ENCODE measurements around the gene SIK3.

SIK3 gene

GRCh38 chr11:116962108-116962507, 136.1 kb downstream of the SIK3 start:
- no peak for DNase-seq

GRCh38 chr11:116960930-116961329, 137.3 kb downstream of the SIK3 start:
- no peak for DNase-seq

GRCh38 chr11:116958246-116958645, 140.0 kb downstream of the SIK3 start:
- DNase-seq, result no peak

GRCh38 chr11:116955949-116956348, 142.3 kb downstream of the SIK3 start:
- no peak for DNase-seq

- DNase-seq, result no peak
Measured at GRCh38 chr11:116955548-116955947, 142.7 kb downstream of the SIK3 start.

DNA sequence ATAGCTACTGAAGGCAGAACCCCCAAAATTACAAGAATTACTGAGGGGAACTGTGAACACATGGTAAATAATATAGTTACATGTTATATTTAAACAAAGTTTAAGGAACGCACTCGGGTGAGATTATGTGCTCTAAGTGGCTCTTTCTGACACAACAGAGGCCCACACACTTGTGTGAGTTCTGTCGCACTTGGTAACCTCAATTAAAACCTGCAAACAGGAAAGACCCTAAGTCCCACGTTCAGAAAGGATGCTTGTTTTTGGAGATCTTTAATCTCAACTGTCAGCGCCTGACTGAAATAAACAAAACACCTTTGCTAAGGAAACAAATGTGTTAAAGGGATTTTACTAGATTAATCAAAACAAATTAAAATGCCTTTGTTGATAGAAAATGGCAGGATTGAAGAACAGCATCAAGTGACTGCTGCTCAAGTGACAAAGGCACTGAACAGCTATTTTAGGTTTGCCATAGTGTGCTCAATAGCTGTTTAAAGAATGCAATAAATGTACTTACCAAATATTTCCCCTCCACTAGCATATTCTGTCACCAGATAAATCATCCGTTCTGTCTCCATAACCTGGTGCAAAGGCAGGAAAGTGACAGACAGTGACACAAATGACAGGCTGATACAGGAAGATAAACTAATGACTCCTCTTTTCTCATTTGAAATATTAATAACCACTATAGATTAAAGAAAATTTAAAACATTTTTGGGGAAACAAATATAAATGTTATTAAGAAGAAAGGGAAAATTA, 144.5 kb downstream of the SIK3 start:
- no peak for DNase-seq

- DNase-seq, result no peak
Measured at GRCh38 chr11:116951762-116952161, 146.5 kb downstream of the SIK3 start.

GRCh38 chr11:116950210-116950609, 148.0 kb downstream of the SIK3 start:
- no peak for DNase-seq

- peak; percentile 60 for DNase-seq
Measured at GRCh38 chr11:116948391-116948790, 149.8 kb downstream of the SIK3 start.

DNA sequence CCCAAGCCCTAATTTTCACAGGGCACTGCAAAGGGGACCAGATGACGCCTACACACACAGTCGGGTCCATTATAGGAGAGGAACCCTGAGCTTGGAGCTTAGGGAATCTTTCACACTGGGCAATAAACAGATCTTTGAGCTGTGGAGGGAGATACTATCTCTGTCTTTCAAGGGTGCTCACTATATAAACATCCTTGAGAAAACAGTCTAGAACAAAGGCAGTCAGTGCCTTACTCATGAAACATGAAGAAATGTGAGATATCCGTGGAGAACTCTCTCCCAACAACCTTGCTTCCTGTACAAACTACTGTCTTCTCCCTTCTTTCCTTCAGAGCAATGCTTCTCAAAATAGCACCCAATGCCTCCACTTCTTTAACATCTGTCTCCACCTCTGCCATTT, 151.8 kb downstream of the SIK3 start:
- DNase-seq, result no peak

GRCh38 chr11:116939499-116939898, 158.7 kb downstream of the SIK3 start:
- DNase-seq, result no peak

DNA sequence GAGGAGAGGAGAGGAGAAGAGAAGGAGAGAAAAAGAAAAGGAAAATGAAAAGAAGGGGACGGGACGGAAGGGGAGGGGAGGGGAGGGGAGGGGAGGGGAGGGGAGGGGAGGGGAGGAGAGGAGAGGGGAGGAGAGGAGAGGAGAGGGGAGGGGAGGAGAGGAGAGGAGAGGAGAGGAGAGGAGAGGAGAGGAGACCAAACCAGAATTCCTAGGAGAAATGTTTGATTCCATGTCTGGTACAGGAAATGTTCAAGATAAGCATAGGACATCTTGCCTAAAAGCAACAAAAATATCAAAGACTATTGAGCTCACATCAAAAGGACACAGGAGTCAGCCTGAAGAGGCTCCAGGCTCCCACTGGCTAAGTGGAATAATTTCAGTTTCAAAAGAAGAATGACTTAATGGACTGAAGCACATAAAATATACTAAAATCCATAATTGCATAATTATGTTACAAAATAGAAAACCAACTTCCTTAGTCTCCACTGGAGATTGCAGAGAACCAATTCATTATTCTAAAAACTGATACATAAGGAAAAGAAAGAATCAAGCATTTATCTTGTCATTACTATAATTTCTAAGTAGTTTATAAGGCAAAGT, 159.7 kb downstream of the SIK3 start:
- DNase-seq, result no peak

DNA sequence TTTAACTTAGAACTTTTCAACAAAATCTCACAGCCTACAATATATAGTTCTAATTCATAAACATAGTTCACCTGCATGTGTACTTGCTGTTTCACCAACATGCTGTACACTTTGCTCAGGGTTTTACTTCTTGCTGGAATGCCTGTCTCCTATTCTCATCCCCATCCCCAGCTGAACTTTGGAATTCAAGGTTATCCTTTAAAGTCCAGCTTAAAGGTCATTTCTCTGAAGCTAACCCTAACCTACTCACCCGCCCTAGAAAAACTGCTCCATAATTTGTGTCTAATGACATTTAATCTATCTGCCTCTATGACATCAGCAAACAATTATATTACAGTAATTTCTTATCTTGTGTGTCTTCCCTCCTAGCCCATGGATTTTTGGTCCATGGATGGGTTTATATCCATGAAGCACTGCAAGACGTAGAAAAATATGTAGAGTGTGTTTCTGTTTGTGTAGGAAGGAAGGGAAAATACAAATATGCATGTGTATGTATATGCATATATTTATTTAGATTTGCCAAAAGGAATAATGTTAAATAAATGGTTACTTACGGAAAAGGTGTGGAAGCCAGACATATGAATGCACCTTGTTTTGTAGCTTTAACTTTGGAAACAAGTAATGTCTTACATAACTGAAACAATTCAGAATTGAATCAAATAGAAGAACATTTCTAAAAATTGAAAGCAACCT, 161.3 kb downstream of the SIK3 start:
- no peak for DNase-seq

GRCh38 chr11:116935514-116935913, 162.7 kb downstream of the SIK3 start:
- DNase-seq, result no peak

- DNase-seq, result no peak
Measured at GRCh38 chr11:116935089-116935488, 163.1 kb downstream of the SIK3 start.

DNA sequence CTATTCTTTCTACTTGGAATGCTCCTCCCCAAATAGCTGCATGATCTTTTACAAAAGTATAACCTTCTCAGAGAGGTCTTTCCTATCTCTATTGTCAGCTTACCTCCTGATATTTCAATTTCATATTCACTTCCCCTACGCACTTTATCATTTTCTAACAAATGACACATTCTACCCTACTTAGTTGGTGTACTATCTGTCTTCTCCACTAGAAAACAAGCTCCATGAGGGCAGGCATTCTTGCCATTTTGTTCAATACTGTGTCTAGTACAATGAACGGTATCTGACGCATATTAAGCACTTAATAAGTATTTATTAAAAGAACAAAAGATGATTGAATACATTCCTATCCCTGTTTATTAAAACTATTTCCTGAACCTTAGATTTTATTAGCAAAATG, 164.3 kb downstream of the SIK3 start:
- no peak for DNase-seq

DNA sequence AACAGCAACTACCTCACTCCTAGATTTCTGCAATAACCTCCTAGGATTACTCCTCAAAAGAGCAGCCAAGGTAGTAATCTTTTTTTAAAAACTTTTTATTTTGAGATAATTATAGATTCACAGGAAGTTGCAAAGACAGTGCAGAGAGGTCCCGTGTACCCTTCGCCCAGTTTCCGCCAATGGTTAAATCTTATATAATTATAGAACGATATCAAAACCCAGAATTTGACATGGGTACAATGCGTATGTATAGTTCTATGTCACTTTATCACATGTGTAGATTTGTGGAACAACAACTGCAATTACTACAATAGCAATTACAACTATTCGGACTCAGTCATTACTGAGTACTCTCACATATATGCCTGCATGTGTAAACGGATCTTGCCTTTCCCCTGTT, 166.0 kb downstream of the SIK3 start:
- DNase-seq, result no peak

DNA sequence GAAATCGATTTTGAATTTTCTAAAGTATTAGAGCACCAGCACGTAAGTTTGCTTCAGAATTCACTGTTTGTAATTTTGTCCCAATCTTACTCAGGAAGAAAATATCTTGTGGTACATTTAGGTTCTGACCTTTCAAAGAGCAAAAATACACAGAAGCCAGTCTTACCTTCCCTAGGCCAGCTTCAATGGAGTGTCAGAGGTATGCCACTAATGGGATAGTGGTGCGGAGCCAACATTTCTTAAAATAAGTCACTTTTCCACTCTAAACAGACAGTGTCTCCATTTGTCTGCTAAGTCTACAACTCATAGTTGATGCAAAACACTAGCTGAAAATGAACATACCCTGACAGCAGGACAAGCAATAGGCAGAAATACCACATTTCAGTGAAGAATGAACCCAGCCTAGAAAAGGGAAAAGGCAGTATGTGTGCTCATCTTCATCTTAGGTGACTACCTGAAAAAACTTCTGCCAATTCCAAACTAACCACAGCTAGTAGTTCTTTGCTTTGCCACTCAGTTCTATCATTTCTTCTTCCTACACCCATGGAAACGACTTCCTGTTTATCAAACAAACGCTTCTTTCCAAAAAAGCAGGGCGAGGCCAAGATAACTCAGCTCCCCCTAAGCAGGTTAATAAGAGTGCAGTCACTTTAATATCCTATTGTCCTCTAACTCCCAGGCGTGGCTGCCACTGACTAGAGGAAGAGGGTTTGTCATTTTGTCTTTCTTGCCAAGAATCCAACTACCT, 166.8 kb downstream of the SIK3 start:
- DNase-seq, result peak; percentile 24

- no peak for DNase-seq
Measured at GRCh38 chr11:116930586-116930985, 167.6 kb downstream of the SIK3 start.

DNA sequence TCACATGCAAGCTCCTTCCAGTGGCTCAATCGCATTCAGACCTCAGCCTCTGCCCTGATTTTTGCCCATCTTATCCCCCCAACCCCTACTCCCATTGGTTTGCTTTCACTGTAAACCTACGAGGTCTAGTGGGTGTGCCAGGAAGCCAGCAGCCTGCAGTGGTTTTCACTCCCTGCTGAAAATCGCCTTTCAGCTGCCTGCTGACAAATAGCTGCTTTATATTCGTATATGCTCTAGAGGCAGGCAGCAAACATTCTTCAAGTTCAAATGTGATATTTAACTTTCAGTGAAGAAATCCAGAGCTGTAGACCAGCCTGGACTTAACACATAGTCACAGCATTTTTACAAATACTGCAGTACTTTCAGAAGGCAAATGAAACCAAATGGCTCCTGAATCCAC, 168.1 kb downstream of the SIK3 start:
- DNase-seq, result peak; percentile 28

GRCh38 chr11:116929414-116930090, 168.7 kb downstream of the SIK3 start:
- no peak for DNase-seq

DNA sequence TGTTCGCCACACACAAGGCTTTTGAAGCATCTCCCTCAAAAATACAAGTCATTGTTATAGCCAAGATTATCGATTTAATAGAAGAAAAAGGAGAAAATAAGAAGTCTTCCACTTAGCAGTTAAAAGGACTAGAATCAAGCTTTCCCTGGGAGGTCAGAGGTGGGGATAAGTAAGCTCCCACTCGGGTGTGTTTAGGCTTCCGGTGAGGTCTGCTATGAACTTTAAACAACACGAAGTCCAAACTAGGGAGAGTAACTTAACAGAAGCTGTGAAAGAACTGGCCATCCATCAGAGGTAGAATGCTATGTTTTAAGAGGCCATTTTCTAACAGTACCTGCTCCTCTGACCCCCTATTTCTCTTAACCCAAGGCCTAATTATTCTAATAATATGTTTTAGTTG, 169.4 kb downstream of the SIK3 start:
- DNase-seq, result no peak
